ENCODE measurements around the gene CAMK4.

The CAMK4 gene

GRCh38 chr5:111320953-111321352 is 96.8 kb downstream of the CAMK4 start:
- no peak for TF ChIP-seq EZH2phosphoT487 (IDR thresholded peaks at IDR 0.05; ENCODE audit: low read depth)
- no peak for TF ChIP-seq CTCF (IDR thresholded peaks at IDR 0.05; ENCODE audit: low read depth, low read length)
- Histone ChIP-seq H3K4me3 (ENCODE audit: low read length) (no peak overlapping the region), H3K4me1 (ENCODE audit: low read length) (0 out of 2 replicates have a peak, but pooled peaks cover 2% of the 10 kb centered on the region), H3K27ac (ENCODE audit: low read length) (no peak overlapping the region), H3K9ac (ENCODE audit: low read length) (no peak overlapping the region), H2AFZ (ENCODE audit: low read depth, low read length) (no peak overlapping the region), H3K9me3 (ENCODE audit: insufficient read depth, low read length) (no peaks in the 10 kb centered on the region), H3K79me2 (ENCODE audit: low read length) (peaks cover 69% of the 10 kb centered on the region), H3K36me3 (replicated peaks; ENCODE audit: low read depth, low read length) (peaks cover 29% of the 10 kb centered on the region), H4K20me1 (ENCODE audit: insufficient read depth, low read length) (peaks cover 42% of the 10 kb centered on the region), H3K4me2 (ENCODE audit: low read length) (no peak overlapping the region), H3K27me3 (ENCODE audit: low read depth, low read length) (no peaks in the 10 kb centered on the region)

- Histone ChIP-seq H2AFZ (ENCODE audit: low read depth, low read length) (no peak overlapping the region), H3K79me2 (ENCODE audit: low read length) (peaks cover 68% of the 10 kb centered on the region), H3K27me3 (ENCODE audit: low read depth, low read length) (no peaks in the 10 kb centered on the region), H3K27ac (ENCODE audit: low read length) (no peak overlapping the region), H3K36me3 (replicated peaks; ENCODE audit: low read depth, low read length) (peaks cover 29% of the 10 kb centered on the region), H3K9me3 (ENCODE audit: insufficient read depth, low read length) (no peaks in the 10 kb centered on the region), H4K20me1 (ENCODE audit: insufficient read depth, low read length) (peaks cover 38% of the 10 kb centered on the region), H3K4me2 (ENCODE audit: low read length) (no peak overlapping the region), H3K9ac (ENCODE audit: low read length) (no peak overlapping the region), H3K4me3 (ENCODE audit: low read length) (no peak overlapping the region), H3K4me1 (ENCODE audit: low read length) (0 out of 2 replicates have a peak, but pooled peaks cover 2% of the 10 kb centered on the region)
- no peak for TF ChIP-seq CTCF (IDR thresholded peaks at IDR 0.05; ENCODE audit: low read depth, low read length)
- TF ChIP-seq EZH2phosphoT487 (IDR thresholded peaks at IDR 0.05; ENCODE audit: low read depth): no peak
These were observed 97.2 kb downstream of the CAMK4 start for GRCh38 chr5:111321376-111321775.

- TF ChIP-seq EZH2phosphoT487 (IDR thresholded peaks at IDR 0.05; ENCODE audit: low read depth) (no peak), CTCF (IDR thresholded peaks at IDR 0.05; ENCODE audit: low read depth, low read length) (no peak)
- Histone ChIP-seq H3K27me3 (ENCODE audit: low read depth, low read length) (no peaks in the 10 kb centered on the region), H3K36me3 (replicated peaks; ENCODE audit: low read depth, low read length) (peaks cover 20% of the 10 kb centered on the region), H3K79me2 (ENCODE audit: low read length) (peaks cover 41% of the 10 kb centered on the region), H2AFZ (ENCODE audit: low read depth, low read length) (no peak overlapping the region), H3K4me2 (ENCODE audit: low read length) (no peak overlapping the region), H3K9ac (ENCODE audit: low read length) (no peak overlapping the region), H3K4me1 (ENCODE audit: low read length) (no peaks in the 10 kb centered on the region), H3K9me3 (ENCODE audit: insufficient read depth, low read length) (no peaks in the 10 kb centered on the region), H3K4me3 (ENCODE audit: low read length) (no peak overlapping the region), H3K27ac (ENCODE audit: low read length) (no peak overlapping the region), H4K20me1 (ENCODE audit: insufficient read depth, low read length) (peaks cover under 1% of the 10 kb centered on the region; the same call in 1 of the 2 replicates)
These were observed 102.4 kb downstream of the CAMK4 start for GRCh38 chr5:111326551-111326950.

GRCh38 chr5:111337133-111337532 is 112.9 kb downstream of the CAMK4 start:
- H3K27ac ChIP-seq (ENCODE audit: low read length): peak overlapping the region; percentile 50
- no peaks in the 10 kb centered on the region for H3K9me3 ChIP-seq (ENCODE audit: insufficient read depth, low read length)
- H3K36me3 ChIP-seq (replicated peaks; ENCODE audit: low read depth, low read length): no peaks in the 10 kb centered on the region
- no peaks in the 10 kb centered on the region for H3K27me3 ChIP-seq (ENCODE audit: low read depth, low read length)
- TF ChIP-seq EZH2phosphoT487 (IDR thresholded peaks at IDR 0.05; ENCODE audit: low read depth) (no peak), CTCF (IDR thresholded peaks at IDR 0.05; ENCODE audit: low read depth, low read length) (no peak)
- peak overlapping the region; percentile 26 for H3K4me2 ChIP-seq (ENCODE audit: low read length)
- H4K20me1 ChIP-seq (ENCODE audit: insufficient read depth, low read length): peaks cover 81% of the 10 kb centered on the region
- H3K79me2 ChIP-seq (ENCODE audit: low read length): peaks cover 98% of the 10 kb centered on the region
- peak overlapping the region; percentile 2; the same call in 1 of the 2 replicates for H3K4me3 ChIP-seq (ENCODE audit: low read length)
- peaks cover 19% of the 10 kb centered on the region for H3K4me1 ChIP-seq (ENCODE audit: low read length)
- H3K9ac ChIP-seq (ENCODE audit: low read length): no peak overlapping the region
- no peak overlapping the region for H2AFZ ChIP-seq (ENCODE audit: low read depth, low read length)

Measured in OCI-LY3 (cell line).